Neural cell (in vitro differentiated cells): ENCODE results near the gene PPP4R3A. TPM values are rescaled to one million over a fixed set of nuclear protein-coding genes. Genes with fewer than 3 reads are reported as not detected.

Source experiments
- H2AFZ ChIP-seq: fragments of 200-600, 300-800 bp; sonication (generic), shearing (Covaris generic); 2 replicates; pipeline ENCODE4 v1.6.0; 2014; ENCODE audit warnings: low read depth, mild to moderate bottlenecking, antibody characterized with exemption, low read length, moderate library complexity
- H3F3A ChIP-seq: fragments of 200-600 bp; shearing (Covaris generic); 2 replicates; pipeline ENCODE4 v1.6.1; 2016; ENCODE audit warnings: mild to moderate bottlenecking, moderate library complexity, mixed read lengths, antibody characterized with exemption, low read length; ENCODE audit not compliant: insufficient read depth, poor library complexity, severe bottlenecking
- H3K27ac ChIP-seq: fragments of 200-600, 300-800 bp; sonication (generic), shearing (Covaris generic); 2 replicates; pipeline ENCODE4 v1.5.1; 2014; ENCODE audit warnings: mild to moderate bottlenecking, low read length, moderate library complexity
- H3K27me3 ChIP-seq: fragments of 300-800, 200-600 bp; sonication (generic), shearing (Covaris generic); 2 replicates; pipeline ENCODE4 v1.6.0; 2014; ENCODE audit warnings: mild to moderate bottlenecking, low read depth, low read length, moderate library complexity; ENCODE audit not compliant: insufficient read depth
- H3K36me3 ChIP-seq: fragments of 300-800, 200-600 bp; sonication (generic), shearing (Covaris generic); 2 replicates; pipeline ENCODE4 v1.5.1; 2014; ENCODE audit warnings: mild to moderate bottlenecking, antibody characterized with exemption, low read length, moderate library complexity; ENCODE audit not compliant: insufficient read depth
- H3K4me2 ChIP-seq: fragments of 300-800, 200-600 bp; sonication (generic), shearing (Covaris generic); 2 replicates; pipeline ENCODE4 v1.6.0; 2014; ENCODE audit warnings: mild to moderate bottlenecking, low read length
- H3K4me3 ChIP-seq: fragments of 300-800, 200-600 bp; sonication (generic), shearing (Covaris generic); 2 replicates; pipeline ENCODE4 v1.5.1; 2014; ENCODE audit warnings: mild to moderate bottlenecking, low read length, moderate library complexity
- H3K79me2 ChIP-seq: fragments of 200-600 bp; shearing (Covaris generic); replicated peaks from 2 replicates; pipeline ENCODE4 v1.6.0; 2014; ENCODE audit warnings: mild to moderate bottlenecking, low read length, moderate library complexity; ENCODE audit not compliant: insufficient read depth
- H3K9ac ChIP-seq: fragments of 300-800, 200-600 bp; sonication (generic), shearing (Covaris generic); 2 replicates; pipeline ENCODE4 v1.6.1; 2016; ENCODE audit warnings: mild to moderate bottlenecking, low read length, mixed read lengths
- H3K9me2 ChIP-seq: fragments of 200-600 bp; shearing (Covaris generic); 2 replicates; pipeline ENCODE4 v1.6.1; 2016; ENCODE audit warnings: mild to moderate bottlenecking, low read length, mixed read lengths; ENCODE audit not compliant: insufficient read depth
- H3K9me3 ChIP-seq: fragments of 200-600, 300-800 bp; sonication (generic), shearing (Covaris generic); 2 replicates; pipeline ENCODE4 v1.6.1; 2016; ENCODE audit warnings: mild to moderate bottlenecking, mixed run types, low read length, moderate library complexity, mixed read lengths
- H4K20me1 ChIP-seq: fragments of 200-600 bp; shearing (Covaris generic); 2 replicates; pipeline ENCODE4 v1.6.1; 2016; ENCODE audit warnings: mild to moderate bottlenecking, mixed run types; ENCODE audit not compliant: insufficient read depth
- CTCF ChIP-seq: fragments of 450-650 bp; IDR thresholded peaks from 2 replicates; pipeline ENCODE4 v1.5.1; 2014; ENCODE audit warnings: antibody characterized with exemption, mild to moderate bottlenecking, moderate library complexity; ENCODE audit not compliant: poor library complexity, severe bottlenecking
- EP300 ChIP-seq: fragments of 450-650 bp; conservative IDR thresholded peaks from 2 replicates; pipeline ENCODE4 v1.6.1; 2014; ENCODE audit warnings: antibody characterized with exemption, mild to moderate bottlenecking, moderate library complexity; ENCODE audit not compliant: poor library complexity, severe bottlenecking
- EZH2 ChIP-seq: fragments of 200-600, 300-800 bp; shearing (Covaris generic), sonication (generic); IDR thresholded peaks from 2 replicates; pipeline ENCODE4 v1.6.1; 2014; ENCODE audit warnings: antibody characterized with exemption, low read length, borderline replicate concordance, mild to moderate bottlenecking; ENCODE audit not compliant: insufficient read depth, poor library complexity, severe bottlenecking
- MXI1 ChIP-seq: fragments of 450-650 bp; conservative IDR thresholded peaks from 2 replicates; pipeline ENCODE4 v1.6.1; 2014; ENCODE audit warnings: antibody characterized with exemption, mild to moderate bottlenecking; ENCODE audit not compliant: poor library complexity, severe bottlenecking
- POLR2AphosphoS5 ChIP-seq: IDR thresholded peaks from 2 replicates; pipeline ENCODE4 v1.6.1; 2012
- RAD21 ChIP-seq: fragments of 450-650 bp; conservative IDR thresholded peaks from 2 replicates; pipeline ENCODE4 v1.6.1; 2014; ENCODE audit warnings: antibody characterized with exemption, mild to moderate bottlenecking, moderate library complexity
- SMC3 ChIP-seq: fragments of 450-650 bp; conservative IDR thresholded peaks from 2 replicates; pipeline ENCODE4 v1.6.1; 2014; ENCODE audit warnings: antibody characterized with exemption, mild to moderate bottlenecking, moderate library complexity; ENCODE audit not compliant: poor library complexity
- TAF1 ChIP-seq: IDR thresholded peaks from 2 replicates; pipeline ENCODE4 v1.6.1; 2012; ENCODE audit warnings: low read depth
- polyA plus RNA-seq: library from polyadenylated mRNA; depleted of rRNA; stranded (reverse); fragments of >200 nt; gene quantifications from 2 replicates; pipeline ENCODE4 v1.2.3, GENCODE V29; 2014
- TF ChIP-seq, protein P1 (sequence below): IDR thresholded peaks from 2 replicates; pipeline ENCODE4 v1.6.1; 2012; ENCODE audit warnings: borderline replicate concordance

PPP4R3A gene
- polyA plus RNA-seq, 1 donor from 2014 or later = 99.4 TPM

- Histone ChIP-seq H3K27me3 (no peaks in the 10 kb centered on the region), H3K9me3 (no peaks in the 10 kb centered on the region), H3K36me3 (no peaks in the 10 kb centered on the region), H3F3A (no peaks in the 10 kb centered on the region), H3K9me2 (no peaks in the 10 kb centered on the region), H3K4me3 (no peak overlapping the region), H3K79me2 (no peaks in the 10 kb centered on the region), H3K9ac (no peak overlapping the region), H3K4me2 (no peak overlapping the region), H3K27ac (no peak overlapping the region), H2AFZ (no peak overlapping the region), H4K20me1 (no peaks in the 10 kb centered on the region)
- TF ChIP-seq TAF1 (no peak), EP300 (no peak), RAD21 (no peak), MXI1 (no peak), POLR2AphosphoS5 (no peak), CTCF (no peak)
- TF ChIP-seq, protein P1, sequence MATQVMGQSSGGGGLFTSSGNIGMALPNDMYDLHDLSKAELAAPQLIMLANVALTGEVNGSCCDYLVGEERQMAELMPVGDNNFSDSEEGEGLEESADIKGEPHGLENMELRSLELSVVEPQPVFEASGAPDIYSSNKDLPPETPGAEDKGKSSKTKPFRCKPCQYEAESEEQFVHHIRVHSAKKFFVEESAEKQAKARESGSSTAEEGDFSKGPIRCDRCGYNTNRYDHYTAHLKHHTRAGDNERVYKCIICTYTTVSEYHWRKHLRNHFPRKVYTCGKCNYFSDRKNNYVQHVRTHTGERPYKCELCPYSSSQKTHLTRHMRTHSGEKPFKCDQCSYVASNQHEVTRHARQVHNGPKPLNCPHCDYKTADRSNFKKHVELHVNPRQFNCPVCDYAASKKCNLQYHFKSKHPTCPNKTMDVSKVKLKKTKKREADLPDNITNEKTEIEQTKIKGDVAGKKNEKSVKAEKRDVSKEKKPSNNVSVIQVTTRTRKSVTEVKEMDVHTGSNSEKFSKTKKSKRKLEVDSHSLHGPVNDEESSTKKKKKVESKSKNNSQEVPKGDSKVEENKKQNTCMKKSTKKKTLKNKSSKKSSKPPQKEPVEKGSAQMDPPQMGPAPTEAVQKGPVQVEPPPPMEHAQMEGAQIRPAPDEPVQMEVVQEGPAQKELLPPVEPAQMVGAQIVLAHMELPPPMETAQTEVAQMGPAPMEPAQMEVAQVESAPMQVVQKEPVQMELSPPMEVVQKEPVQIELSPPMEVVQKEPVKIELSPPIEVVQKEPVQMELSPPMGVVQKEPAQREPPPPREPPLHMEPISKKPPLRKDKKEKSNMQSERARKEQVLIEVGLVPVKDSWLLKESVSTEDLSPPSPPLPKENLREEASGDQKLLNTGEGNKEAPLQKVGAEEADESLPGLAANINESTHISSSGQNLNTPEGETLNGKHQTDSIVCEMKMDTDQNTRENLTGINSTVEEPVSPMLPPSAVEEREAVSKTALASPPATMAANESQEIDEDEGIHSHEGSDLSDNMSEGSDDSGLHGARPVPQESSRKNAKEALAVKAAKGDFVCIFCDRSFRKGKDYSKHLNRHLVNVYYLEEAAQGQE = no peak
Observed at GRCh38 chr14:91453744-91454143, 56.4 kb downstream of the PPP4R3A start.

- no peaks in the 10 kb centered on the region for H3K36me3 ChIP-seq
- H4K20me1 ChIP-seq = no peaks in the 10 kb centered on the region
- TF ChIP-seq MXI1 (no peak), EP300 (no peak), EZH2 (no peak), TAF1 (no peak), RAD21 (no peak), CTCF (no peak), SMC3 (no peak), POLR2AphosphoS5 (no peak)
- TF ChIP-seq, protein P1 = no peak
- H3K4me2 ChIP-seq = no peak overlapping the region
- H3K79me2 ChIP-seq = no peaks in the 10 kb centered on the region
- no peak overlapping the region for H2AFZ ChIP-seq
- H3K9me3 ChIP-seq = peaks cover 2% of the 10 kb centered on the region
- no peaks in the 10 kb centered on the region for H3K9me2 ChIP-seq
- H3K4me3 ChIP-seq = no peak overlapping the region
- H3K27me3 ChIP-seq = no peaks in the 10 kb centered on the region
- no peak overlapping the region for H3K27ac ChIP-seq
- no peak overlapping the region for H3K9ac ChIP-seq
- no peaks in the 10 kb centered on the region for H3F3A ChIP-seq
Observed at GRCh38 chr14:91444335-91445020, 65.6 kb downstream of the PPP4R3A start.
